Smooth muscle cell (in vitro differentiated cells): ENCODE results near the gene CCDC88C. TPM values are rescaled to one million over a fixed set of nuclear protein-coding genes. Genes with fewer than 3 reads are reported as not detected.

Source experiments
- DNase-seq: peaks from one replicate; lab custom pipeline; 2025; ENCODE audit not compliant: unreplicated experiment; lab: John Stamatoyannopoulos, UW
- H2AFZ ChIP-seq: fragments of 200-600 bp; sonication (generic); 2 replicates; pipeline ENCODE4 v1.6.0; 2016; ENCODE audit warnings: antibody characterized with exemption, low read depth, mild to moderate bottlenecking
- H3F3A ChIP-seq: fragments of 200-600 bp; sonication (generic); 2 replicates; pipeline ENCODE4 v1.6.0; 2017; ENCODE audit warnings: antibody characterized with exemption, low read depth
- H3K27ac ChIP-seq: fragments of 200-600 bp; sonication (generic); 2 replicates; pipeline ENCODE4 v1.5.1; 2016; ENCODE audit warnings: low read depth, mild to moderate bottlenecking
- H3K27me3 ChIP-seq: fragments of 200-600 bp; sonication (generic); 2 replicates; pipeline ENCODE4 v1.6.1; 2016; ENCODE audit warnings: low read depth, mild to moderate bottlenecking
- H3K36me3 ChIP-seq: fragments of 200-600 bp; sonication (generic); 2 replicates; pipeline ENCODE4 v1.5.1; 2016; ENCODE audit warnings: low read depth
- H3K4me1 ChIP-seq: fragments of 200-600 bp; sonication (generic); 2 replicates; pipeline ENCODE4 v1.5.1; 2016; ENCODE audit warnings: low read depth
- H3K4me2 ChIP-seq: fragments of 200-600 bp; sonication (generic); 2 replicates; pipeline ENCODE4 v1.6.0; 2016; ENCODE audit warnings: mild to moderate bottlenecking
- H3K4me3 ChIP-seq: fragments of 200-600 bp; sonication (generic); 2 replicates; pipeline ENCODE4 v1.5.1; 2016; ENCODE audit warnings: mild to moderate bottlenecking
- H3K79me2 ChIP-seq: fragments of 200-600 bp; sonication (generic); 2 replicates; pipeline ENCODE4 v1.6.0; 2016; ENCODE audit warnings: low read depth, mild to moderate bottlenecking
- H3K9ac ChIP-seq: fragments of 200-600 bp; sonication (generic); 2 replicates; pipeline ENCODE4 v1.6.0; 2016; ENCODE audit warnings: low read depth
- H3K9me3 ChIP-seq: fragments of 200-600 bp; sonication (generic); replicated peaks from 2 replicates; pipeline ENCODE4 v1.5.1; 2016; ENCODE audit warnings: low read depth
- H4K20me1 ChIP-seq: fragments of 200-600 bp; sonication (generic); 2 replicates; pipeline ENCODE4 v1.6.0; 2016; ENCODE audit warnings: low read depth
- WGBS: methylation state at CpG from one replicate; pipeline ENCODE4 v1.1.7; 2016; ENCODE audit warnings: low lambda C conversion rate; 5-methylcytosine and 5-hydroxymethylcytosine counted together
- polyA plus RNA-seq: library from polyadenylated mRNA; unstranded; fragments of >200 nt; fragmentation: Nextera tagmentation; extraction: Ambion mirVana; gene quantifications from 2 replicates; pipeline ENCODE4 v1.2.1, GENCODE V29; 2016
- total RNA-seq: library from RNA; depleted of rRNA; stranded (reverse); fragments of >200 nt; gene quantifications from 2 replicates; pipeline ENCODE4 v1.2.3, GENCODE V29; 2014
- TF ChIP-seq, protein P1 (sequence below): fragments of 200-600 bp; sonication (generic); IDR thresholded peaks from 2 replicates; pipeline ENCODE4 v1.5.1; 2017; ENCODE audit warnings: borderline replicate concordance, mild to moderate bottlenecking, antibody characterized with exemption; ENCODE audit not compliant: insufficient read depth, poor library complexity, severe bottlenecking

Gene CCDC88C
- total and polyA plus RNA-seq, 2 experiments from 2014 or later, result 1.1 TPM; not detected in 1

DNA sequence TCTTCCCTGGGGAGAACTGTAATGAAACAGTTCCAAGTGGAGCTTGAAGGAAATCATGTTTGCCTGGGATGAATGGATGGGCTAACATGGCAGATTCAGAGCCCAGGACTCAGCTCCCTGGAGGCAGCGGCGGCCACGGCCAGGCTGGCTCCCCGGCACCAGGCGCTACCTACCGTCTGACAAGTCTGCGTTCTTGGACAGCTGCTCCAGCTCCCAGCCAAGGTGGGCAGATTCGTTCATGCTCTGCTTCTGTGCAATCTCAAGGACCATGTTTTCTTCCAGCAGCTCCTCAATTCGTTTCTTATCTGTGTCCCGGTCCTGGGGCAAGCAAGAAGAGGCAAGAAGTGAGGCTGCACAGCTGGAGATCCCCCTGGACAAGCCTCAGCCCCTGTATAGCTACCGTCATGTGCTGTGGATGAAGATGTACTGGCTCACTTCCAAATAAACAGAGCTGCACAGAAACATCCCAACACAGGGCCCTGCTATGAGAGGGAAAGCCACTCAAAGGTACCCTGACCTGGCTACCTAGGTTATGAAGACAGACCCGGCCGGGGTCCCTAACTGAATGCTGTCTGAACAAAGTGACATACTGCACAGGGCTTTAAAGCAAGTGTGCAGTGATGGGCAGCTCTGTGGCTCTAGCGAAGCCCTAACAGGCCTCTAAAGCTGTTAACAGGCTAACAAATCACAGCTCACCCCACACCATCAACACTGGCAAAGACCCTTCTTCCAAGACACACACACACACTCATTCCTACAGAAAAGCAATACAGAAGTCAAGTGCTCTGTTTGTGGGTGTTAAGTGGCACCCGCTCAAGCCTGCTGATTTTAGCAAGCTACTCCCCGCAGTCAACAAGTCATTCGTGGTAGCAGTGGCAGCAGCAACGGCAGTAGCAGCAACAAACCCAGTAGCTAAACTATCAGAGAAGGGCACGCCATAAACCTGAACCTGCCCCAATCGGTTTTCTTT is 92.7 kb downstream of the CCDC88C start:
- Histone ChIP-seq H3K4me1 (no peaks in the 10 kb centered on the region), H3K27me3 (peaks cover 46% of the 10 kb centered on the region), H3K9me3 (no peaks in the 10 kb centered on the region), H3K27ac (no peak overlapping the region), H3F3A (no peaks in the 10 kb centered on the region), H3K4me3 (no peak overlapping the region), H4K20me1 (no peaks in the 10 kb centered on the region), H3K36me3 (no peaks in the 10 kb centered on the region), H3K4me2 (no peak overlapping the region), H2AFZ (no peak overlapping the region), H3K9ac (no peak overlapping the region), H3K79me2 (no peaks in the 10 kb centered on the region)
- WGBS, result 85% methylated on average over 20 of the region's 20 CpGs
- TF ChIP-seq, protein P1, sequence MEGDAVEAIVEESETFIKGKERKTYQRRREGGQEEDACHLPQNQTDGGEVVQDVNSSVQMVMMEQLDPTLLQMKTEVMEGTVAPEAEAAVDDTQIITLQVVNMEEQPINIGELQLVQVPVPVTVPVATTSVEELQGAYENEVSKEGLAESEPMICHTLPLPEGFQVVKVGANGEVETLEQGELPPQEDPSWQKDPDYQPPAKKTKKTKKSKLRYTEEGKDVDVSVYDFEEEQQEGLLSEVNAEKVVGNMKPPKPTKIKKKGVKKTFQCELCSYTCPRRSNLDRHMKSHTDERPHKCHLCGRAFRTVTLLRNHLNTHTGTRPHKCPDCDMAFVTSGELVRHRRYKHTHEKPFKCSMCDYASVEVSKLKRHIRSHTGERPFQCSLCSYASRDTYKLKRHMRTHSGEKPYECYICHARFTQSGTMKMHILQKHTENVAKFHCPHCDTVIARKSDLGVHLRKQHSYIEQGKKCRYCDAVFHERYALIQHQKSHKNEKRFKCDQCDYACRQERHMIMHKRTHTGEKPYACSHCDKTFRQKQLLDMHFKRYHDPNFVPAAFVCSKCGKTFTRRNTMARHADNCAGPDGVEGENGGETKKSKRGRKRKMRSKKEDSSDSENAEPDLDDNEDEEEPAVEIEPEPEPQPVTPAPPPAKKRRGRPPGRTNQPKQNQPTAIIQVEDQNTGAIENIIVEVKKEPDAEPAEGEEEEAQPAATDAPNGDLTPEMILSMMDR, result no peak
- DNase-seq, result no peak

DNA sequence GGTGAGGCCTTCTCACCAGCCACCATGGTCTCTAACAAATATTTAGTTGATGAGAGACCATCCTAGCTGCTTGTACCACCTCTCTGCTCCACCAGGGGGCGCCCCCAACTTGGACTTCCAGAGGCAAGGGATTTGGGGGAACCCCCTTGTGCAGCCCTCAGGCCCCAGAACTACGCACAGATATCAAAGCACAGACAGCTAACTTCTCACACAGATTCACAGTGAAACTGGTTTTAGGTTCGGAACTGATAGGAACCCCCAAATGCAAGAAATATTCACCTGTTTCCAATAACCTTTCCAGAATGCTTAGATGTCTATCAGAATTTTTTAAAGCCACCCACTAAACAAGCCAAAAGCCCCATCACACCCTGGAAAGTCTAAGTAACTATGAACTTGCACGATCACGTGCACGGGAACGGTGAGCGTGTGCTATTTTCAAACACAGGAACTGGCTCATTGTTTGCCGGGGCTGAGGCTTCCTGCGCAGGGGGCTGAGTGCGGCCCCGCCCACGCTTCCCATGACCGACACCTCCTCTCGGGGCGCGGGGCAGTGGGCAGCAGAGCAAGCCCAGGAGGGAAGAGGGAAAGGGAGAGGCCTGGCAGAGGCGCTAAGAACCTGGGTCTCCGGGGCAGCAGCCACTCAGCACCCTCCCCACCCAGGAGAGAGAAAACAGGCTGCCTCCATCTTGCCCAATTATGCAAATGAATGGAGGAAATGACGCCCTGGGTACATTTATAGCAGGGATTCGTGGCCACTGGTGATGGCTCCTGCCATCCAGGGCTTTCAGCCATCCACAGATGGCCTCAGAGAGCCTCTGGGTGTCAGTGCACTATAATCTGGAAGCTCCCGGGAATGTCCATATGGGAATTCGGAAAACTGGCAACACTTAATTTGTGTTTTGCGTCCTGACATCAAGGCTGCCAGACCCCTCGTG is 93.7 kb downstream of the CCDC88C start:
- TF ChIP-seq, protein P1, result peak; percentile 95
- H3F3A ChIP-seq, result no peaks in the 10 kb centered on the region
- no peaks in the 10 kb centered on the region for H3K79me2 ChIP-seq
- no peaks in the 10 kb centered on the region for H3K4me1 ChIP-seq
- H3K4me2 ChIP-seq, result no peak overlapping the region
- H3K9ac ChIP-seq, result no peak overlapping the region
- 72% methylated on average over 25 of the region's 25 CpGs for WGBS
- no peaks in the 10 kb centered on the region for H3K36me3 ChIP-seq
- H3K27me3 ChIP-seq, result peaks cover 39% of the 10 kb centered on the region
- H3K9me3 ChIP-seq, result no peaks in the 10 kb centered on the region
- H3K4me3 ChIP-seq, result no peak overlapping the region
- DNase-seq, result peak; percentile 66
- H3K27ac ChIP-seq, result no peak overlapping the region
- no peaks in the 10 kb centered on the region for H4K20me1 ChIP-seq
- no peak overlapping the region for H2AFZ ChIP-seq

DNA sequence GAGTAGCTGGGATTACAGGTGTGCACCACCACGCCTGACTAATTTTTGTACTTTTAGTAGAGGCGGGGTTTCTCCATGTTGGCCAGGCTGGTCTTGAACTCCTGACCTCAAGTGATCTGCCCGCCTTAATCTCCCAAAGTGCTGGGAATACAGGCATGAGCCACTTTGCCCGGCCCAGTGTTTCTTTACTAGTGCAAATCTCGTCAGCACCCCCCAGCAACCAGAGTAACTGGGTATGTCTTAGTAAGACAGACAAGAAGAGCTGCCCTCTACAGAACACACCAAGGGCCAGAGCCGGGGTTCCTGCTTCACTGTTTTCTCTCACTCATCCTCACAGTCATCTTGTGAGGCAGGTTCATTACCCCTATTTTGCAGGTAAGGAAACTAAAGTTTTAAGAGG is 94.6 kb downstream of the CCDC88C start:
- Histone ChIP-seq H3K9ac (no peak overlapping the region), H3K27ac (no peak overlapping the region), H3K4me2 (no peak overlapping the region), H3K4me1 (no peaks in the 10 kb centered on the region), H3K4me3 (no peak overlapping the region), H3K27me3 (peaks cover 37% of the 10 kb centered on the region), H3K36me3 (no peaks in the 10 kb centered on the region), H3F3A (no peaks in the 10 kb centered on the region), H3K9me3 (no peaks in the 10 kb centered on the region), H2AFZ (no peak overlapping the region), H3K79me2 (no peaks in the 10 kb centered on the region), H4K20me1 (no peaks in the 10 kb centered on the region)
- no peak for DNase-seq
- TF ChIP-seq, protein P1, result no peak
- 96% methylated on average over 6 of the region's 6 CpGs for WGBS
